Erythroblast (primary cell): ENCODE measurements around the gene RRAGC.

ENCODE experiments used
- GATA1 ChIP-seq: IDR thresholded peaks from 2 replicates; pipeline ENCODE4 v1.6.1; 2011; ENCODE audit warnings: low read depth, mild to moderate bottlenecking, control low read depth, low read length, moderate library complexity
- POLR2A ChIP-seq: IDR thresholded peaks from 2 replicates; pipeline ENCODE4 v1.6.1; 2011; ENCODE audit warnings: mild to moderate bottlenecking, low read length

DNA sequence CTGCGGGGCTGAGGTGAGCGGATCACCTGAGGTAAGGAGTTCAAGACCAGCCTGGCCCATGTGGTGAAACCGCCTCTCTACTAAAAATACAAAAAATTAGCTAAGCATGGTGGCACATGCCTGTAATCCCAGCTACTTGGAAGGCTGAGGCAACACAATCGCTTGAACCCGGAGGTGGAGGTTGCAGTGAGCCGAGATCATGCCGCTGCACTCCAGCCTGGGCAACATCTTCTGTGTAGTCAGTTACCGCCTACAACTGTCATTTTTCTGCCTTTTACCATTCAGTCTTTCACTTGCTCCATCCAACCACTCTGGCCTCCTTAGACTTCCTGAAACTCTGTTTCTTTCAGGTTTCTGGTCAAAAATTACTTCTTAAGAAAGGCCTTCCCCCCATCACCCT is 11.4 kb upstream of the RRAGC start:
- no peak for TF ChIP-seq POLR2A
- TF ChIP-seq GATA1 = no peak
